GM21619 (cell line): ENCODE data around the gene ZSWIM7.
"Not testable (repeated sequence)": the region's sequence is repeated elsewhere in the genome, so short reads cannot be mapped to it uniquely, and the experiment has no call there.

Source experiments
- ATAC-seq: cut with Tn5 transposase; IDR thresholded peaks from one replicate; pipeline ENCODE4 v1.9.1; 2021; ENCODE audit not compliant: unreplicated experiment

ZSWIM7 gene

GRCh38 chr17:15958484-15958854 lies 41.0 kb downstream of the ZSWIM7 start:
- no peak for ATAC-seq

DNA sequence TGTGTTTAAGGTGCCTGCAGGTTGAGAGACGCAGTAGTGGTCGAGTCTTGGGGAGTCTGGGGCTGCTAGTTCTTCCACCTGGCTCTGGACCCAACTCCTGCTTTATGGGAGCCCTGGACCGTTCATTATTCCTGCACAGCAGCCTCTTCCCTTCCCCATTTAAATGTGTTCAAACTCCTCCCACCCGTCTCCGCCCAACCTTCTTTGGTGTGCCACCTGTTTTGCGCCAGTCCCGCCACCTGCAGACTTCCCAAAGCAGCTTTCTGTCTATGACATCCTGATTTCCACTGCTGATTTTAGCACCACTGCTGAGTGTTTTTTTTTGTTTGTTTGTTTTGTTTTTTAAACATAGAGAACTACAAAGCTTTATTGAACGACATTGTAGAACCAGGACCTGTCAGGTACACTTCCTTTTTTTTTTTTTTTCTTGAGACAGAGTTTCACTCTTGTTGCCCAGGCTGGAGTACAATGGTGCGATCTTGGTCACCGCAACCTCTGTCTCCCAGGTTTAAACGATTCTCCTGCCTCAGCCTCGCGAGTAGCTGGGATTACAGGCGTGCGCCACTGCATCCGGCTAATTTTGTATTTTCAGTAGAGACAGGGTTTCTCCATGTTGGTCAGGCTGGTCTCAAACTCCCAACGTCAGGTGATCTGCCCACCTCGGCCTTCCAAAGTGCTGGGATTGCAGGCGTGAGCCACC lies 41.7 kb downstream of the ZSWIM7 start:
- ATAC-seq, result no peak

- no peak for ATAC-seq
Measured at GRCh38 chr17:15957206-15957605, 42.3 kb downstream of the ZSWIM7 start.

DNA sequence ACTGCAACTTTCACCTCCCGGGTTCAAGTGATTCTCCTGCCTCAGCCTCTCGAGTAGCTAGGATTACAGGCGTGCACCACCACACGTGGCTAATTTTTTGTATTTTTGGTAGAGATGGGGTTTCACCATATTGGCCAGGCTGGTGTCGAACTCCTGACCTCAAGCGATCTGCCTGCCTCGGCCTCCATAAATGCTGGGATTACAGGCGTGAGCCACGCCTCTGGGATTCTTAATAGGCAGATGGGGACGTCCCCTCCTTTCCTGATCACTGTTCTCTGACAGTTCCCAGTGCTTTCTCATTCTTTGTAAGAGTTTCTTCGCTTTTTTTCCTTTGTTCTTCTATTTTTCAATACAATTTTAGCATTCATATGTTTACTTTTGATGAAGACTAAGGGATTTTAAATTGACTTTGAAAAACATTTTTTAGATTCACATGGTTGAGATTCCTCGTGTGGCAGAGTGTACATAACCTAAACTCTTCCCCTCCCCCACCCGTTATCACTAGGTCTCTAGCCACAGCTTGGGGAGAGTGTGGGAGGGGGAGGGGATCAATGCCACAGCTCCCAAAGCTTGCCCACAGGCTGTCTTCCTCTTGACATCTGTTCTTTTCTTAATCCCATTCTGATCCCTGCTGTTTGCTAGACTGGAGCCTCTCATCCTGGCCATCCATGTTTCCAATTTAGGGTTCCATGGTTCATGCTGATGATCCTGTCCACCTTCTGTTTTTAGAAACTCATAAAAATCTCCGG lies 43.5 kb downstream of the ZSWIM7 start:
- ATAC-seq, result no peak

DNA sequence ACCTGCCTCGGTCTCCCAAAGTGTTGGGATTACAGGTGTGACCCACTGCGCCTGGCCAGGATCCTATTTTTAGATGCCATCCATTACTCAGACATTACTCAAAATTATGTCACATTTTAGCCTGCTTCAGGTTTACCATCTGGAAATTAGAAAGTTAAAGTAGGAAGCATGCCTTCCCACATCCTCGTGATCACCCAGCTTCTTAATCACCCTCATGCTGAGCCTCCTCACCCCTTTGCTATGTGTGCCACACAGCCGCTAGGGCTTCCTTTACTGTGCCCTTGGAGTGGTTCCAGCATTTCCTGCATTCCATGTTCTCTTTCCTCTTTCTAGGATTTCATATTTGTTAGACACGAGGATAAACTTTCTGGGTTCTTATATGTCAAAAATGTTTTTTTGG lies 45.3 kb downstream of the ZSWIM7 start:
- no peak for ATAC-seq

DNA sequence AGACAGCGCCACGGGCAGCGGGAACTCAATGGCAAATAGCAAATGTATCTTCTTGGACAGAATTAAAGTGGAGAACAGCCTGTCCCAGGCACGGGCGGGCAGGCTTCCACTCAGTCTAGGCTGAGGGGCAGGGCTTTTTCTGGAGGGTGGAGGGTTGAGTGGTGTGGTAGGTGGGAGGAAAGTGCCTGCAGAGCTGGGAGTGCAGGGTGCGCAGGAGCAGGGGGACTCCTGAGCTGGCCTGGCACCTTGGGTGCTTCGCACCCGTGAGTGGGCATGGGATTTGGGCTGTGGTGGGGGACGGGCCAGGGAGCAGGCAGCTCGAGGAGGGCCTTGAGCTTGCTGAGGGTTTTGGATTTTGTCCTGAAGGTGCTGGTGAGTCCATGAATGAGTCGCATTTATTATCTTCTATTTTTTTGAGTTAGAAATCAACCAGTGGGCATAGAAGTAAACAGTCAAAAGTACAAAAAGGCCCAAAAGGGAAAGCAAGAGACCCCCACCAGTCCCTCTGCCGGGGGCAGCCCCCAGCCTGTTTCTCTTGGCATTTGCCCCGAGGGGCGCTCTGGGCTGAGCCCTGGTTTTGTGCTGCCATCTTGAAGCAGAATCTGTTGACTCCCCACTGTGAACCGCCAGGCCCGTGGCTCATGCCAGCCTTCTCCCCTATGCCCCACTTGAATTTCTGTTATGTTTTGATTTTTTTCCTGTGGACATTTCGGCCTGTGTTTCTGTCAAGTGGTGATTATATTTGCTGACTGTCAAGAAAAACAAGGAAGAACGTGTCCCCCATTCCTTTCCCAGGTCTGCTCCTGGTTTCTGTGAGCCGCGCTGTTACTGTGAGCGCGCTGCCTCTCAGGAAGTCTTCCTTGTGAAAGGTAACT lies 46.4 kb downstream of the ZSWIM7 start:
- no peak for ATAC-seq

DNA sequence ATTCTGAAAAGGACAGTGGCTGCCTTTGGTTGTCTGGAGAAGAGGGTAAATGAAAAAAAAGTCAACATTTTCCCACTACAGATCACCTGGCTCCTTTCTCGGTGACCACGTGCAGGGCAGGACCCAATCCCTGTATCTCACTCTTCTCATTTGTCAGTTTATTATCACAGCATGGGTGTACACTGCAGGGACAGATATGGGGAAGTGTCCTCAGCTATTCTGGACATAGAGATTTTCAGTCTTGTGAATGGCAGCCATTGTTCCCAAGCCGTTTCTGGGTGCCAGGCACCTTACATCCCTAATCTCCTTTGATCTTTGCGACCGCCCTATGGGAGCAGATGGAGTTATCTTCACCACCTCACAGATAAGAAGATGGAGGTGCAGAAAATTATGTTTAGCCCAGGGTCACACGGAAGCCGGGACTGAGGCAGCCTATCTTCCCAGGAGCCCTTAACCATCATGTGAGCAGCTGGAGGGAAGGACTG lies 47.4 kb downstream of the ZSWIM7 start:
- no peak for ATAC-seq

GRCh38 chr17:15951368-15952047 lies 48.0 kb downstream of the ZSWIM7 start:
- ATAC-seq, result no peak

- no peak for ATAC-seq
Measured at GRCh38 chr17:15947976-15948752, 51.3 kb downstream of the ZSWIM7 start.

- ATAC-seq, result no peak
Measured at GRCh38 chr17:15947271-15947670, 52.2 kb downstream of the ZSWIM7 start.

GRCh38 chr17:15946611-15947120 lies 52.8 kb downstream of the ZSWIM7 start:
- no peak for ATAC-seq

DNA sequence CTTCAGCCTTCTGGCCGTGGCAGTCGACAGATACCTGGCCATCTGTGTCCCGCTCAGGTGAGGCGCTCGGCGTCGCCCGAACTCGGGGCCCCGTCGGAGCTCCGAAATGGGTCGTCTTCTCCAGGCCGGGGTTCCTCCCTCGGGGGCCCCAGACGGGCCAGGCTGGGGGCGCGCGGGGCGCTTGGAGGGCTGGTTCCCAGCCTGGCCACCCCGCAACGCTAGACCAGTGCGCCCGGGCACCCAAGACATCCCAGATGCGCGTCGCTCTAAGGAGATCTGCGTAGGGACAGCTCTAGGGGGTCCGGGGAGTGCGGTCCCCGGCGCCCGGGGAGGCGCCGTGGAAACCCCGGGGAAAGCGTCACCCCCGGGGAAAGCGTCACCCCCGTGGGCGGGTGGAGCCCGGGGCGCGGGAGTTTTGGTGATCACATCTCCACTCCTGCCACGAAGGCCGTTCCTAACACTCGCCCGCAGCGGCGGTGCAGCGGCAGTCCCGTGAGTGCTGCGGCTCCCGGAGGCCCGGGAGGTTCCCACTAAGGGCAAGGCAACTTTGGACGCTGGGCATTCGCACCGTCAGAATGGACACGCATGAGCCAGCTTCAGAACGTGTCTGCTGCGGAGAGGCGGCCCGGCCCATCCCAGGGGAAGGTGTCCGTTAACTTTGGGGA lies 53.8 kb downstream of the ZSWIM7 start:
- ATAC-seq, result peak; percentile 11

DNA sequence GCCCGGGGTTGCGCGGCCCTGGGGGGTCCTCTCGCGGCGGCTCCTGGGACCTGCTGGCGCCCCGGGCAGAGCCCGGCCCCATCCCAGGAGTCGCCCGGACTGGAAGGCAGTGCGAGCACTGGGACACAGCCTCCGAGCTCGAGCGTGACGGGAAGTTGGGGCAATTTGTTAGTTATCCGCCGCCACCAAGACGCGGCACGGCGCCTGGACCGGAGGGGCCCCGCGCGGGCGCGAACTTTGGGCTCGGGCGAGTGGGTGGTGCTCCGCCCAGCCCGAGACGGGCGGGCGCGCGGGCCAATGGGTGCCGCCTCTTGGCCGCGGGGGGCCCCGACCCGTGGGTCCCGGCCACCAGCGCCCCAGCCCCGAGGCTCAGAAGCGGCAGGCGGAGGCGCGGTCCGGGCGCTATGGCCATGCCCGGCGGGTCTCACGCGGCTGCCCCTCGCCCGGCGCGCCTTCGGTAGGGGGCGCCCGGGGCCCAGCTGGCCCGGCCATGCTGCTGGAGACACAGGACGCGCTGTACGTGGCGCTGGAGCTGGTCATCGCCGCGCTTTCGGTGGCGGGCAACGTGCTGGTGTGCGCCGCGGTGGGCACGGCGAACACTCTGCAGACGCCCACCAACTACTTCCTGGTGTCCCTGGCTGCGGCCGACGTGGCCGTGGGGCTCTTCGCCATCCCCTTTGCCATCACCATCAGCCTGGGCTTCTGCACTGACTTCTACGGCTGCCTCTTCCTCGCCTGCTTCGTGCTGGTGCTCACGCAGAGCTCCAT lies 54.6 kb downstream of the ZSWIM7 start, which contains the start of gene ADORA2B:
Gene ADORA2B, plus strand, starts transcription at position 372 of the 768 bp plus-strand sequence. Its CDS starts 119 bp downstream, at position 491.
- peak; percentile 61 for ATAC-seq

- no peak for ATAC-seq
Measured at GRCh38 chr17:15943971-15944758, 55.3 kb downstream of the ZSWIM7 start.

DNA sequence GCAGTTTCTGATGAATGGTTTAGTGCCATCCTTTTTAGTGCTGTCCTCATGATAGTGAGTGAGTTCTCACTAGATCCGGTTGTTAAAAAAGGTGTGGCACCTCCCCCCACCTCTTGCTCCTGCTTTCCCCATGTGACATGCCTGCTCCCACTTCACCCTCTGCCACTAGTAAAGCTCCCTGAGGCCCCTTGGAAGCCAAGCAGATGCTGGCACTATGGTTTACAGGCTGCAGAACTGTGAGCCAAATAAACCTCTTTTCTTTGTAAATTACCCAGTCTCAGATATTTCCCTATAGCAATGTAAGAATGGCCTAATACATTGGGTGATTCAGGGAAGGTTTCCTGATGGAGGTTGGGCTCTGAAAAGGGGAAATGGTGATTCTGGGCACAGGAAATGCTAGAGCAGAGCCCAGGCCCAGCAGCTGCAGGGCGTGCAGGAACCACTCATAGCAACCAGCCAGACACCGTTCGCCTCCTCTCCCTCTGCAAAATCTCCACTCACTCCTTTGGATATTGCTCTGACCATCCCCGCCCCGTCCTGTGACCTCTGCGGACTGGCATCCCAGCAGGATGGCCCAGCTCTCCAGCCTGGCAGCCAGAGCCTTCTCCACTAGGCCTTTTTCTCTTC lies 57.2 kb downstream of the ZSWIM7 start:
- no peak for ATAC-seq

DNA sequence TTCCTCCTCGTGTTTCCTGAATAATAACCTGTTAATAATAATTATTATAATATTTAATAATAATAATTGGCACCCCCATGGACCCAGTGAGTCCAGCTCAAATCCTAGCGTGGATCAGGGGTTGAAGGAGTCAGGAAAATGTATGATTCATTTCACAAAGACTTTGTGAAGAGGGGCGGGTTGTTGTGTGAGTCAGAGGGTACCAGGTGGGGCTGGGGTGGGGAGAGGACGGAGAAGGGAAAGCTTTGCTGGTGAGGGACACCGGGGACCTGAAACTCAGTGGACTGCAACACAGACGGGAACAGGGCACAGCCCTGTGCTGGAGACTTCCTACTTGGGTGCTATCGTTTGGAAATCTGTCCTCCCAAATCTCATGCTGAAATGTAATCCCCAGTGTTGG lies 57.7 kb downstream of the ZSWIM7 start:
- no peak for ATAC-seq

- ATAC-seq, result not testable (repeated sequence)
Measured at GRCh38 chr17:15936481-15936880, 63.0 kb downstream of the ZSWIM7 start.
